ENCODE results near the gene TDG.

Gene TDG

GRCh38 chr12:103936679-103937078 is 29.0 kb upstream of the TDG start:
- ATAC-seq = no peak
- TF ChIP-seq TSHZ2 (CRISPR knock-in tag; IDR thresholded peaks at IDR 0.05) (no peak), BACH2 (CRISPR knock-in tag; IDR thresholded peaks at IDR 0.05; ENCODE audit: borderline replicate concordance) (no peak), OSR1 (CRISPR knock-in tag; IDR thresholded peaks at IDR 0.05) (no peak), CREB5 (CRISPR knock-in tag; IDR thresholded peaks at IDR 0.05; ENCODE audit: low read depth) (no peak), CSRNP3 (CRISPR knock-in tag; IDR thresholded peaks at IDR 0.05) (no peak)

GRCh38 chr12:103944964-103945363 is 20.7 kb upstream of the TDG start:
- TF ChIP-seq ESRRG (CRISPR knock-in tag; IDR thresholded peaks at IDR 0.05) (no peak), RARB (CRISPR knock-in tag; IDR thresholded peaks at IDR 0.05) (no peak), POU6F1 (CRISPR knock-in tag; IDR thresholded peaks at IDR 0.05; ENCODE audit: borderline replicate concordance, low read depth) (no peak), BACH2 (CRISPR knock-in tag; IDR thresholded peaks at IDR 0.05; ENCODE audit: borderline replicate concordance) (no peak), CSRNP3 (CRISPR knock-in tag; IDR thresholded peaks at IDR 0.05) (no peak), CREB5 (CRISPR knock-in tag; IDR thresholded peaks at IDR 0.05; ENCODE audit: low read depth) (no peak), TOX (CRISPR knock-in tag; IDR thresholded peaks at IDR 0.05; ENCODE audit: borderline replicate concordance) (no peak), ISL1 (CRISPR knock-in tag; IDR thresholded peaks at IDR 0.05) (no peak), ZFP30 (CRISPR knock-in tag; IDR thresholded peaks at IDR 0.05) (no peak), ZNF565 (CRISPR knock-in tag; conservative IDR thresholded peaks at IDR 0.05; ENCODE audit: low read depth) (no peak), ZC3H10 (CRISPR knock-in tag; IDR thresholded peaks at IDR 0.05) (no peak), PATZ1 (CRISPR knock-in tag; IDR thresholded peaks at IDR 0.05; ENCODE audit: borderline replicate concordance) (no peak), ZFP3 (CRISPR knock-in tag; IDR thresholded peaks at IDR 0.05) (no peak), GLIS3 (CRISPR knock-in tag; IDR thresholded peaks at IDR 0.05) (no peak), SNAI2 (CRISPR knock-in tag; IDR thresholded peaks at IDR 0.05) (no peak), ARNTL (CRISPR knock-in tag; IDR thresholded peaks at IDR 0.05; ENCODE audit: borderline replicate concordance, low read depth) (no peak), ZNF70 (CRISPR knock-in tag; IDR thresholded peaks at IDR 0.05) (no peak), PPARA (CRISPR knock-in tag; IDR thresholded peaks at IDR 0.05; ENCODE audit: borderline replicate concordance) (no peak), TSHZ2 (CRISPR knock-in tag; IDR thresholded peaks at IDR 0.05) (no peak)
- ATAC-seq = no peak

Data from SK-N-SH treated with all-trans-retinoic acid at 6 μM for 48 hours (cell line).